Measurements from ENCODE around the gene AQP1.

The AQP1 gene

DNA sequence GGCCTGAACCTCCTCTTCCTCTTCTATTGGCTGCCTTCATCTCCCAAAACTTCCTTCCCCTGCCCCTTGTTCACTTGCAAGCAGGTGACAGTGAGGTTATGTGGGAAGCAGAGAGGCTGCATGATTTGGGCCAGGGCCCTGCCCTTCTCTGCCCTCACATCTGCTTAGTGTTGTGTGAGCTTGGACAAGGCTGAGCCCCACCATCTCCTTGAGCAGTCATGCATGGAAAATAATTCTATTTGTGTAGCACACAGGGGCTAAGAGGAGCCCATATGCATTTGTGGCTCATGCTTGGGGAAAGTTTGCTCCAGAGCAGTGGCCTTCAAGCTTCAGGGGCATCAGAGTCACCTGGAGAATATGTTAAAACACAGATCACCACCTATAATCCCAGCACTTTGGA lies 26.8 kb upstream of the AQP1 start:
- no peak for DNase-seq (ENCODE audit: low read depth in 2 of 2)

DNA sequence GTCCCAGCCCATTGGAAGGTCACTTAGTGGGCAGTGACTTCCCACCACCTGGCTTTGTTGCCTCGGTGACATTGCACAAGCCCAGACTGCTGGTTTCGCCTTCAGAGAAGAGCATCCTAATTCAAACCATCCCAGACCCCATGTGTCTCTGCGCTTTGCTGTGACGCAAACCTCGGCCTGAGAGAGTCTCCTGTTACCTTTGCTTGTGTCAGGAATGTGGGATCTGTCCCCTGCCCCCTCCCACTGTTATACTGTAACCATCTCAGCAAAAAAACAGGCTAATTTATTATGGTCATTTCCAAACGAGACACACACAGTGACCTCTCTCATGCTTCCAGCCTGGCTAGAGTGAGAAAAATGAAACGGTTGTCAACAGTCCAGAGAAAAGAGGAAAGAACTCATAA lies 25.0 kb upstream of the AQP1 start:
- DNase-seq (ENCODE audit: low read depth in 2 of 2), result no peak

DNA sequence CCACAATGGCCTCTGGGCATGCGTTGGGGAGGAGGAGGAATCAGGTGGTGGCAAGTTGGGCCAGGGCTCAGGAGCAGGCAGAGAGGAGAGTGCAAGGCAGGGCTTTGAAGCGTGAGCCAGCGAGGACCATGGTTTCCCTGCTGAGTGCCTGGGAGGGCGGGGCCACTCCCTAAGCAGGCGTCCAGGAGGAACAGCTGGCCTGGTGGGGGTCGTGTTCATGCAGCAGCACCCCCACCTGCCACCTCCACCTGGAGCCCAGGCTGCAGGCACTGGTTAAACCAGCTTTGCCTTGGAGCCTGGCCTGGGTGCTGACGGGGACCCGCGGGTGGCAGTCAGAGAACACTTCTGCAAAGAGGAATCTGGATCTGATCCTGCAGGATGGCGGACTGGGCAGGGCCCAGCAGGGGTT lies 24.2 kb upstream of the AQP1 start:
- no peak for DNase-seq (ENCODE audit: low read depth in 2 of 2)

DNA sequence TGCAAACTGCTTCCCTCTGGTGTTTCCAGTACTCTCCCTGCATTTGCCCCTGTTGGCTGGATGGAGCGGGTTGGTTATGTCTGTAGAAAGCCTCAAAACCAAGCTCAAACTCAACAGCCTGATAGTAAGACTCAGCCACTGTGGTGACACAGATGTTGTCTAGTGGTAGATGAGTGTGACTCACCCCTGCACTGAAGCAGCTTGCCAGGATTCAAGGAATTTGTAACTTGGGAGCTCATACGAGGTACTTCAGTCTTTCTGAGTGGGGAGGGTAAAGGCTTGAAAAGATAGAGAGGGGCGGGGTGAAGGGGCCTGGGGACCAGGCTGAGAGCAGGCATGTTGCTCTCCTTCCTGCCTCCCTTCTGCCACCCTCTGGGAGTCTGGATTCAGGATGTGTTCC lies 22.9 kb upstream of the AQP1 start:
- no peak for DNase-seq (ENCODE audit: low read depth in 2 of 2)

DNA sequence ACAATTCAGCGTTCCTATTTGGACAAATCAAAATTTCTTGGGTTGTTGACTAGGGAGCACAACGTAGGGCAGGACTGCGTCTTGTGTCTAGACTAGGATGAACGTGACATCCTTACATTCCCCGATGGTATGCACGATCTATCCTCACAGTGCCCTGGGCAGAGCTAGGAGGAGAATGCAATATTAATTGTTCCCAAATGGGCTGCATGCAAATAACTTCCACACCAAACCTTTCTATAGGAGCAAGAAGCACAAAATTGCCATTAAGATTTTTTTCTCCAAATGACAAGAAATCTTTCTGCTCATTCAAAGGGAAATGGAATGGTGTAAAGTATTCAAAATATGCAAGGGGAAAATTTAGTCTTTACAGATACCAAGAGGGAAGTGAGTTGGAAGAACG lies 21.4 kb upstream of the AQP1 start:
- DNase-seq (ENCODE audit: low read depth in 2 of 2), result no peak

DNA sequence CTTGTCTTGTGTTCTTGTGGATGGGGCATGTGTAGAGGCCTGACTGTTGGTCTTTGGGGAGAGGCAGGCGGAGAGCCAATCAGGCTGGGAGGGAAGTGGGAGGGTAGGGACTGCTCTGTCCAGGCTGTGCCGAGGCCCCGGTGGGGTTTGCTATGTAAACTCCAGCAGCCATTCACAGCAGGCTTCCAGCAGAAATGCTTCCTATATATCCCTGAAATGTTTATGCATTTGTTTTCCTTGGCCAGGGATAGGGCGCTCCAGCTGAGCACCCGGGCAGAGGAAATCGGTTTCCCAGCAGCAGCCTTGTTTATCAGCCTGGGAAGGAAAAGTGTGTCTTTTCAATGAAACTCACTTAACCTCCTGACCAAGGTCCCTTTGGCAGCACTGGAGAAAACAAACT lies 18.3 kb upstream of the AQP1 start:
- DNase-seq (ENCODE audit: low read depth in 2 of 2), result no peak

DNA sequence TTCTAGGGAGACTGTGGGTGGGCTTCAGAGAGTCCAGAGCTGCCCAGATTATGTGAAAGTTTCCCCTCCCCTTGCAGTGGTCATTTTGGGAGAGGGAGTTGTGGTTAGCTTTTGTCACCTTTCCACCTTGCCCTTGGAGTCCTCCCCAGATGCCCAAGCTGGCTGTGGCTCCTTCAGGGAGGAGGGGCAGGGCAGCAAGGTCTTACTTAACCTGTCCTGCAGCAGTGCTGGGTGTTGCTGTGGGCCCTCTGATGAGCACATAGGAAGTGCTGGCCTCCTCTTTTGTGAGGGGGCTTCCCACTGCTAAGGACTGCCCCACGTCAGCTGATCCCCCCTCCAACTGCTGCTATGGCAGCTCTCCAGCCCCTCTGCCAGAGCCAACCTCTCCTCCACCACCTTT lies 17.6 kb upstream of the AQP1 start:
- no peak for DNase-seq (ENCODE audit: low read depth in 2 of 2)

DNA sequence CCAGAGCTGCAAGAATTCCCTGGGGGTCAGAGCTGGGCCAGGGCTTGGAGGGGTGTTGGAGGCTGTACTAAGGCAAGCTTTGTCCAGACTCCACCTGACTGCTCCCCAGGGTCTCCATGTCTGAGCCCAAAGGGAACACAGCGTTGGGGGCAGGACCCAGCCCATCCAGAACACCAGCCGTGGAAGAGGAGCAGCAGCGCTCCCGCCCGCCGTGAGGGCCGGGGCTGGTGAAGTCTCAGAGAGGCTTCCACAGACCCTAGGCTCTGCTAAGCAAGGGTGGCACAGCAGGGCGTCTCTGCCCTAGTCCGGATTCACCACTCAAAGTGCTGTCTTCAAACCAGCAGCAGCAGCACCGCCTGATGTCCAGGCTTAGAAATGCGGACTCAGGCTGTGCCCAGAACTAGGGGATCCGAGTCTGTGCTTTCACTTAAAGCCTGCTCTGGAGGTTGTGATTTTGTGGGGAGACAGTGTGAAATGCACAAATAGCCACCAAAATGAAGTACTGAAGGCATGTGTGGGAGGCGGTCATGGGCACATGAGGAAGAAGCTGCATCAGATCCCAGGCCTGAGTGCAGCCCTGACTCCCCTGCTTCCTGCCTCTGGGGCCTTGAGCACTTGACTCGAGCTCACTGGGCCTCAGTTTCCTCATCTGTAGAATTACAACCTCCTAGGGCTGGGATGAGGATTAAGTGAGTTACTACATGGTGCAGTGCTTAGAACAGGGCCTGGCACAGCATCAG lies 16.6 kb upstream of the AQP1 start:
- no peak for DNase-seq (ENCODE audit: low read depth in 2 of 2)

DNA sequence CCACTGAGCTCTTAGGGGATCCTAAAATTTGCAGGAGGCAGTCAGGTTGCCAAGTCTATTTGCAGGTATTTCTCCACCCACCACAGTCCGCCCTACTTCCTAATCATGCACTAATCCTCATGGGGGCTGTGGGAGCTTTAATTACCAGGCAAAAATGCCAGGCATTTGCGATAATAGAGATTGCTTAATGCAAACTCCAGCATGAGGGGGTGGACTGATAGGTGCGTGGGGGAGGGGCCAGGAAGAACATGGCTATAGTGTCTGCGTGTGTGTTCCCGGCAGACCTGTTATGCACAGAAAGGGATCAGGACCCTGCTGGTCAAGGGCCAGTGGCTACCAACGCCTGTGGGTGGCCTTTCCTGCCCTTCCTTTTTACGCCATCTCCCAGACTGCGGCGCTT lies 15.6 kb upstream of the AQP1 start:
- DNase-seq (ENCODE audit: low read depth in 2 of 2), result no peak

DNA sequence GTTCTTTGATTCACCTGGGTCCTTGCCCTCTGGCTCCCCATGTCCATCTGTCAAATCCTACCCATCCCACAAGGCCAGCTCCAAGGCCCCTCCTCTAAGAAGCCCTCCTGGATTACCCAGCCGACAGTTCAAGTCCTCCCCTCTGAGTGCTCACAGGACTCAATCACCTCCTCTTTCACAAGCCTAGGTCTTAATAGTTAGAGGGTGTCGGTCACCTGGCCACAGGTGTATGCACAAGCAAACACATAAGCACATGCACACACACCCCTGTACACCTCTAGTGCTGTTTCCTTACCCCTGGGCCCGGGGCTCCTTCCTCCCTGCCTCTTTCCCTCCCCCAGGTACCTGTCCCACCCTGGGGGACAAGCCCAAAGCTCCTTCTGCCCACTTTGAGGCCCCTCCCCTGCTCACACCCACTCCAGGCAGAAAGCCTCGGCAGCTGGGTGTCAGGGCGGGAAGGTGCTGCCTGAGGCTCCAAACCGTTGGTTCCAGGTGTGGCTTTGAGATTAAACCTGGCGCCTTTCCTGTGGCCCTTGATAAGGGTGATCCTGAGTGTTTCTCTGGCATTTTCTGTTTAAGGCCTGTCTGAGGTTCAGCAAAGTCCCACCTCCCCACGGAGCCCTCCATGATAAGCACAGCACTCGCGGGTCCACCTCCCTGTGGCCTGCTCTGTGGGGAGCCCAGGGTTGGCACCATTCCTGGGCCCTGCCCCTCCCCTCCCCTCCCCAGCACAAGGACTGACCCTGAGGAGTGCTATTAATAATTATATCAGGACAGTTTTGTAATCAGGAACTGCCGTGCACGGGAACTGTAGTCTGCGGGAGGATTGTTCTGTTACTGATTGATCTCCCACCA lies 14.6 kb upstream of the AQP1 start:
- DNase-seq (ENCODE audit: low read depth in 2 of 2), result no peak

DNA sequence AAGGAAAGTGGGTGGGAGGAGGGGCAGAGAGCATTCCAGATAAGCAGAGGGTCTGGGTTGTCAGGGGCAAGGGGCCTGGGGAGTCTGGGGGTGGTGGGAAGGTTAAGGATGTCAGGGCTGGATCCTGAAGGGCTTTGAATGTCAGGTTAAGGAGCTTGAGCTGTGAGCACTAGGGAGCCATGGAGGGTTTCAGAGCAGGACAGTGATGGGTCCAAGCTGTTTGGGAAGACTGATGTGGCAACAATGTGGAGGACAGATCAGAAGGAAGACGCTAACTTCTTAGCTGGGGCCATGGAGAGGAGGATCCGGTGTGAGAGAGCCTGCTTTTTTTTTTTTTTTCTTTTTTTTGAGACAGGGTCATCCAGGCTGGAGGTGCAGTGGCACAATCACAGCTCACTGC lies 13.9 kb upstream of the AQP1 start:
- no peak for DNase-seq (ENCODE audit: low read depth in 2 of 2)

DNA sequence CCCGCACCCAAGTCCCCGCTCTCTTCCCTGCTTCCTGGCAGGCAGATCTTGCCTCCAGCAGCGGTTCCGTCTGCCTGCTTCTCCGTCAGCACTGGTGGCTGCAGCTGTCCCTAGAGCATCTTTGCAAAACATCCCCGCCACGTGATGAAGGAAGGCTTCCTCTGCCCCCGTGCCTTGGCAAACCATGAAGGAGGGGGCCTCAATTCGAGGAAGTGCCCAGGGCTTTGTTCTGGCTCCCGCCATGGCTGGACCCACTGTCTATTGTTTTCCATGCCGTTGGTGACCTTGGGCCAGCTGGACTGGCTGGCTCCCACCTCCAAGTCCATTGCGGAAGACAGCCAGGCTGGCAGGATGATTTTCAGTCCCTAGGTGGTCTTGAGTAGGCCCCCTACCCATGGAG lies 13.2 kb upstream of the AQP1 start:
- DNase-seq (ENCODE audit: low read depth in 2 of 2), result no peak

DNA sequence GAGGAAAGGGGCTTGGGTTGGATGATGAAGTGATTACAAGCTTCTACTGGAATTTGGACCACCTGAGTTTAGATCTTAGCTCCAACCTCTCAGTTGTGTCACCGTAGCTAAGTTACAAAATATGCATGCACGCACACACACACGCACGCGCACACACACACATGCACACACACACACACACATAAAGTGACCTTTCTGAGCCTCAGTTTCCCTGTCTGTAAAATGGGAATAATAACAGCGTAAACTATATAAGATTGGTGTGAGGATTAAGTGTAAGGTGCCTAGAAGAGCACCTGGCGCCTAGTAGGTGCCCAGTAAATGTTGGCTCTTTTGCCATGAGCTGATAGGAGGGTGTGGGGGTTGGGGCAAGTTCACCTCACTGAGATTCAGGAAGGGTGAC lies 12.6 kb upstream of the AQP1 start:
- DNase-seq (ENCODE audit: low read depth in 2 of 2), result no peak

DNA sequence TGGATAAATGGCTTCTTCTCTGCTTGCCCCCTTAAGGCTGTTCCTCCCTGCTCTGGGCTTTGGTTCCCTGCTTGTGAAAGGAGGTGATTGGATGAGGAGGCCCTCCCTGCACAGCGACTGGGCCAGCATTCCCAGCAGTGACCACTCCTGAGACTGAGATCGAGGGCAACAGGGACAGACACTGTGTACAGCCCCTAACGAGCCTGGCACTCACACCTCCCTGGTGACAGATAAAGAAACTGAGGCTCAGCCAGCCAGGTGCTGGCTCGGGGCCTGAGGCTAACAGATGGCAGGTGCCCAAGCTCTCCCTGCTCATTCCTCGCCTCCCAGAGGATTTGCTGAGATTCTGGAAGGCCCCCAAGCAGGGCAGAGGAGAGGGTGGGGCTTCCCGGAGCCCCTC lies 12.0 kb upstream of the AQP1 start:
- no peak for DNase-seq (ENCODE audit: low read depth in 2 of 2)

DNA sequence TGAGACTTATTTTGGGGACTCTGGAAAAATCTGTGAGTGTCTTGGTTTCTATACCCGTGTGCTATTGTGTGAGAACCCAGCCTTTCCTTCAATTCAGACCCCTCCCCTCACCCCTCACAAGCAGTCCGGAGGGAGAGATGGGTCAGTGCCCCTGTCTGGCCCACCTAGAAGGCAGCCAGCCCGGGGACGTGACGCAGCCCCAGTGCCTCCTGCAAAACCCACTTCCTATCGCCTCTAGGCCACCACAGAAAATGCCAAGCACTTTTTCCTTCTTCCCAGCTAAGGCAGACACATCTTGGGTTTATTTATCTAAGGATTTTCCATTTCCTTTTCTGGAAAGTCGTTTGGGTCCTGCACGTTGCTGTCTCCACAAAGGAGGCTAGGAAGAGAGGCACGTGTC lies 11.6 kb upstream of the AQP1 start:
- no peak for DNase-seq (ENCODE audit: low read depth in 2 of 2)

DNA sequence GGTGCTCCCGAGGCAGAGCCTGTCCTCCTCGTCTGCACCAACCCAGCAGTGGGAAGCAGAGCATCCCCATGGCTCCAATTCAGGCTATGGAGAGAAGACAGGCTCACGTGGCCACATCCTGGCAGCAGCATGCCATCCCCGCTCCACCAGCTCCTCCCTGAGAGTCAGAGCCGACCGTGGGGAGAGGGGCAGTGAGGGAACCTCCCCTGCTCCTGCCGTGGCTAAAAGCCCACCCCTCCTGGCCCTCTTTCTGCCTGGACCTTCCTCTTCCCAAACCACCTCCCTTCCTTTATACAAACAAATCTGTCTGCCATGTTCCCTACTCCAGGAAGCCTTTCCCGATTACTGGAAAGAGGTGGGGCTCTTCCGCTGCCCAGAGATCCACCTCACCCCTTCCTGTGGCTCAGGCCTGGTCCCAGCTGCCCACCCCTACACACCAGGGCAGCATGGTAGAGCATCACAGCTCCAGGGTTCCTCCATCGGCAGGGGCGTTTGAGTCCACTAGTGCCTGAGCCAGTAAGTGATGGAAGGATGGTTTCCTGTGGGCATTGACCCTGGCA lies 10.8 kb upstream of the AQP1 start:
- DNase-seq (ENCODE audit: low read depth in 2 of 2), result no peak

DNA sequence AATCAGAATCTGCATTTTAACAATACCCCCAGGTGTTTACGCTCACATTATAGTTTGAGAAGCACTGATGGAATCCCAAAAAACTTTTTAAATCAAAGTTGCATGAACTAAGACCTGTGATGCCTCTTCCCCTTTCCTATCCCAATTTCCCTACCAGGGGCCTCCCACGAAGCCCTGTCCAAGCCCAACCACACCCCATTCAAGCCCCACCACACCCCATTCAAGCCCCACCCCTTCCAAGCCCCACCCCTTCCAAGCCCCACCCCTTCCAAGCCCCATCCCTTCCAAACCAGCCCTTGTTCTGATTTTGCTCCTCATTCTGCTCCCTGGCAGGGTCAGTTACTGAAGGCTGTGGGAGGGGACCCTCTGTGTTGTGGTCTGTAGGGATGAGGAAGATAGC lies 9.8 kb upstream of the AQP1 start:
- no peak for DNase-seq (ENCODE audit: low read depth in 2 of 2)

DNA sequence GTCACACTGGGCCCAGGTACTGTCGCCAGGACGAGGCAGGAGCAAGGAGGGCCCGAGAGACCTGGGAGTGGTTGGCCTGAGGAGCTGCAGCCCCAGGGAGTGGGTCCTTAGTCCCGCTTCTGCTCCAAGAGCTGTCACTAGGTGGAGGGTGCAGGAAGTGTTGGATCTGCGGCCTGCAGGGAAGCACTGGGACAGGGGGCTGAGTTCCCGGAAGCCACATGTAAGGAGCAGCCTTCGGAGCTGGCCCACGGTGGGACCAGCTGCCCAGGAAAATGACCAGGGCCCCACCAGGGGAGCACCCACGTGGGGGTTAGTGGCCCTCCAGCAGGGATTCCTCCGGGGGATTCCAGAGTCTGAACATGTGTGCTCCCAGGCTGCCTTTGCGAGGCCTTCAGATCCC lies 9.2 kb upstream of the AQP1 start:
- no peak for DNase-seq (ENCODE audit: low read depth in 2 of 2)

DNA sequence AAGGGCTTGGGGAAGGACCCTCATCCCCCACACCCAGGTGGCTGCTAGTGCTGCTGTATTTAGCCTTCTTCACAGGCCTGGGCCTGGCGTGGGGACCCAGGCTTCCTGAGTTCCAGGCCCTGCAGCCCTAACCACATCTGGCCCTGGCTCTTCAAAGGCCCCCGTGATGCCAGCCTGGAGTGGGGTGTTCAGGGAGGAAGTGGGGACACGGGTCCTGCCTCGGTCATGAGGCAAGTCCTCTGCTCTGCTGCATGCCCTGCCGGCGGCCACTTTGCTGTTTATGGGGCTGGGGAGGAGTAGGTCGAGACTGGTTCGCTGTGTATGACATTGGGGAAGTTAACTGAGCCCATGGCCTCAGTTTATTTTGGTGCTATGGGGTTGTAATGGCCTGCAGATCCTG lies 8.5 kb upstream of the AQP1 start:
- DNase-seq (ENCODE audit: low read depth in 2 of 2), result no peak

DNA sequence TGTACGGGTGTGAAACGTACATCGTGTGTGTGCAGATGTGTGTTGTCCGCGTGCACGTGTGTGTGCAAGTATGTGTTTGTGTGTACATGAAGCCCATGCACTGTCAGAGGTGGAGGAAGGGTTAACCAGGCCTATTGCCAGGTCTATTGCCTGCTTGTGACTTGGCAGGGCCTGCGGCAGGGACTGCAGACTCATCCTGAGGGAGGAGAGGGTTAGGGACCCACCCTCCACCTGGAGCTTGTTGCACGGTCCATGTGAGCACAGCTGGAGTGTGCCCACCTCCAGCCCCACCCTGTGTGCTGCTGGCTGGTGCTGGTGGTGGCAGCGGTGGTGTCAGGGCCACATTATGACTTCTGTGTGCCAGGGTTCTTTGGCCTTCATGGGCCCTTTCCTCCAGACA lies 7.1 kb upstream of the AQP1 start:
- DNase-seq (ENCODE audit: low read depth in 2 of 2), result no peak

DNA sequence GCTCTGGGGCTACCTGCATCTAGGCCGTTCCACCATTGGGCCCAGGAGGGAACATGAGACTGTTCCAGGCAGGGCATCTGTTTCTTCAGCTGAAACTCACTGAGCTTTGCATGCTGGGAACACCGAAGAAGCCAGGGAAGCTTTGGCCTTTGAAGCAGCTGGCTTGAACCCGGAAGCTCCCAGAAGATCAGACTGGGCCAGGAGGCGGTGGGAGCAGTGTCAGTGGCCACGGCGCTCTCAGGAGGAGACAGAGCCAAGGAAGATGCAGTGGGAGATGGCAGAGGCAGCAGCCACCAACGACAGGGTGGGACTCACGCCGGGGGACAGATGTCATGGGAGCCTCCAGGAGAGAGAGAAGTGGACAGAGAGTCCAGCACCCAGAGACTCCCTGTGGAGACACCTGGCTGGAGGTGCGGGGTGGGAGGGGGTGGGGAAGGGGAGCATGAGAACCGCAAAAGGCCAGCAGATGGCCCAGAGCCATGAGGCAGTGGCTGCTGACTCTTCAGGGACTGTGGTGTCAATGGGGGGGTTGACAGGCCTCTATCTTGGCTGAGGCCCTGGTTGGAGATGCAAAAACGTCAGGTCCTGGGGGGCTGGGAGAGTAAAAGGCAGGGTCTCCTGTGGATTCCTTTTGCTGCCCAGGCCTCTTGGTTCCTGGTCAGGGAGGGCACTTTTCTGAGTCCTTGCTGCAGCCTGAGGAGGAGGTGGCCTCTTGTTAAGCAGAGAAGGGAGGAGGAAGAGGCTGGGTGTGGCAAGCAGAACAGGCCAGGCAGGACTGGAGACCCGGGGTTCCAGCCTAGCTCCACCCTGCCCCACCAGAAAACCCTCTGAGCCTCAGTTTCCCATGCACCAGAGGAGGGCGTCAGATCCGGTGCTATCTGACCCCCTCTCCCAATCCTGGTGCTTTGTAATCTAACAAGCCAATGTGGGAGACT lies 6.3 kb upstream of the AQP1 start:
- DNase-seq (ENCODE audit: low read depth in 2 of 2), result no peak

DNA sequence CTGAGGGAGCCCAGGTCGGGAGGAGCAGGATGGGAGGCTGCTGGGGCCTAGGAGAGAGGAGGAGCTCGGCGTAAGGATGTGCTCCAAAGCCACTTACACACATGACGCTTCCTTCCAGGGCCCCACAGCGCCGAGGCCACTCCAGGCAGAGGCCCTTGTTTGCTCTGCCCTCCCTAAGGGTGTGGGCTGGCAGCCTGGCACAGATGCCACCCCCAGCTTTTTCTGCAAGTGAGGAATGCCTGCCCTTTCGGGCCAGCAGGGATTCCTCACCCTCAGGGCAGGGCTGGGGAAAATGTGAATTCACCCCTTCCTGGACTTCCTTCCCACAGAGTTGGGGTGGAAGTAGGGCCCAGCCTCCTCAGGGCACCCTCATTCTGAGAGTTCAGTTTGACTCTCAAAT lies 5.6 kb upstream of the AQP1 start:
- no peak for DNase-seq (ENCODE audit: low read depth in 2 of 2)
